ENCODE measurements around the gene ALPK3. TPM values are rescaled to one million over a fixed set of nuclear protein-coding genes. Genes with fewer than 3 reads are reported as not detected.

Gene ALPK3
- total and polyA plus RNA-seq, 4 donors, result 6.8 to 86.8 (median 44.1) TPM

DNA sequence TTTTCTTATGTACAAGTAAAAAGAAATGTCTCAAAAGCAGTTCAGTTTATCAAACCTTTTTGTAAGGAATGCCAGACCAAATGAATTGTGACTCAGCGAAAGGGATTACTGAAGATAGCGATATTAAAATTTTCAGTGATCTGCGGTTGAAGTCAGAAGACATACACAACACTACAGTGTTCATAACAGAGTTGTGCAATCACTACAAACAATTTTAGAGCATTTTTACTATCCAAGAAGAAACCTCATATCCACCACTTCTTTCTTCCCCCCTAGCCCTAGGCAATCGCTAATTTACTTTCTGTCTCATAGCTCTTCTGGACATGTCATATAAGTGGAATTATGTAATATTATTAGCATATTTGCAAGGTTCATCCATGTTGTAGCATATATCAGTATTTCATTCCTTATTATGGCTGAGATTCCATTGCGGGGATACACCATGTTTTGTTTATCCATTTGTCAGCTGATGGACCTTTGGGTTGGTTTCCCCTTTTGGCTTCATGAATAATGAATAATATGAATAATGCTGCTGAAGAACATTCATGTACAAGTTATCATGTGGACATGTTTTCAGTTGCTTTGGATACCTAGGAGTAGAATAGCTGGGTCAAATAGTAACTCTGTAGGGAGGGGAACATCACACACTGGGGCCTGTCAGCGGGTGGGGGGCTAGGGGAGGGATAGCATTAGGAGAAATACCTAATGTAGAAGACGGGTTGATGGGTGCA is 23.6 kb upstream of the ALPK3 start:
- 94 to 96% methylated on average over 7 of the region's 7 CpGs for WGBS, 2 donors
- Histone ChIP-seq H3K27me3 (ENCODE audit: control insufficient read depth in 1 of 2, insufficient read depth in 2 of 2, low read length in 1 of 2) (no peaks in the 10 kb centered on the region), H3K4me1 (ENCODE audit: control insufficient read depth in 1 of 2, insufficient read depth in 2 of 2, low read length in 2 of 2) (no peaks in the 10 kb centered on the region), H3K27ac (ENCODE audit: low read depth in 1 of 2, low read length in 2 of 2) (no peak overlapping the region), H3K36me3 (ENCODE audit: control insufficient read depth in 1 of 2, insufficient read depth in 2 of 2, low read length in 1 of 2) (peaks cover 0 to 4% of the 10 kb centered on the region in 2 donors), H3K9me3 (ENCODE audit: control insufficient read depth, low read length) (no peaks in the 10 kb centered on the region), H3K4me3 (ENCODE audit: low read length in 2 of 2) (no peak overlapping the region)
- ATAC-seq (ENCODE audit: low FRiP score) (no peak), DNase-seq (no peak)
- intact Hi-C loops (cut with DNase I), result no loop called here

DNA sequence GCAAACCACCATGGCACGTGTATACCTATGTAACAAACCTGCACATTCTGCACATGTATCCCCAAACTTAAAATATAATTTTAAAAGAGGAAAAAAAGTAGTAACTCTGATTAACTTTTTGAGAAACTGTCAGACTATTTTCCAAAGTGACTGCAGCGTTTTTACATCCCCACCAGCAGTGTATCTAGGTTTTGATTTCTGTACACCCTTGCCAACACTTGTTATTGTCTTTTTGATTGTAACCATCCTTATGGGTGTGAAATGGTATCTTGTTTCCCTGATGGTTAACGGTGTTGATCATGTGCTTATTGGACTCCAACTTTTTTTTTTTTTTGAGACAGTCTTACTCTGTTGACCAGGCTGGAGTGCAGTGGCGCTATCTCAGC is 23.0 kb upstream of the ALPK3 start:
- no peaks in the 10 kb centered on the region for H3K27me3 ChIP-seq (ENCODE audit: control insufficient read depth in 1 of 2, insufficient read depth in 2 of 2, low read length in 1 of 2)
- 91 to 93% methylated on average over 4 of the region's 4 CpGs for WGBS, 2 donors
- no peaks in the 10 kb centered on the region for H3K4me1 ChIP-seq (ENCODE audit: control insufficient read depth in 1 of 2, insufficient read depth in 2 of 2, low read length in 2 of 2)
- ATAC-seq (ENCODE audit: low FRiP score) (no peak), DNase-seq (no peak)
- H3K27ac ChIP-seq (ENCODE audit: low read depth in 1 of 2, low read length in 2 of 2), result no peak overlapping the region
- H3K36me3 ChIP-seq (ENCODE audit: control insufficient read depth in 1 of 2, insufficient read depth in 2 of 2, low read length in 1 of 2), result peaks cover 0 to 4% of the 10 kb centered on the region in 2 donors
- H3K9me3 ChIP-seq (ENCODE audit: control insufficient read depth, low read length), result no peaks in the 10 kb centered on the region
- H3K4me3 ChIP-seq (ENCODE audit: low read length in 2 of 2), result no peak overlapping the region
- intact Hi-C loops (cut with DNase I), result no loop called here

DNA sequence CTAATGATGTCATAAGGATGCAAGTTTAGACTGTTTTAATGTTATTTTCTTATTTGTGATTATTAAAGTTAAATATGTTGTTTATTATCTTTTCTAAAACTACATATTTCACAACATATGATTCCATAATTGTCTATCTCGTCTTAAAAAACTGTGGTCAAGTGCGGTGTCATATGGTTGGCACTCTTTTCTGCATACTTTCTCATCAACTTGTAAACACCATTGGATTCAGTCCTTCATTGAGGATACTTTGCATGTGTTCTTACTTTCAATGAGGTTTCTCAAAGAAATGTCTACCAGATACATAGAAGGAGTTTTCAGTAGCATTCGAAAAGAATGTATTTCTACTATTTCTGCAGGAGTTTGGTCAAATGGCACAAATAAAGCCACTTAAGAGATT is 22.0 kb upstream of the ALPK3 start:
- Histone ChIP-seq H3K9me3 (ENCODE audit: control insufficient read depth, low read length) (no peaks in the 10 kb centered on the region), H3K4me3 (ENCODE audit: low read length in 2 of 2) (no peak overlapping the region), H3K27me3 (ENCODE audit: control insufficient read depth in 1 of 2, insufficient read depth in 2 of 2, low read length in 1 of 2) (no peaks in the 10 kb centered on the region), H3K27ac (ENCODE audit: low read depth in 1 of 2, low read length in 2 of 2) (no peak overlapping the region), H3K36me3 (ENCODE audit: control insufficient read depth in 1 of 2, insufficient read depth in 2 of 2, low read length in 1 of 2) (peaks cover 0 to 4% of the 10 kb centered on the region in 2 donors), H3K4me1 (ENCODE audit: control insufficient read depth in 1 of 2, insufficient read depth in 2 of 2, low read length in 2 of 2) (no peaks in the 10 kb centered on the region)
- intact Hi-C loops (cut with DNase I), result no loop called here
- WGBS, 2 donors, result 85 to 90% methylated on average over 3 of the region's 3 CpGs
- no peak for ATAC-seq (ENCODE audit: low FRiP score)
- no peak for DNase-seq

DNA sequence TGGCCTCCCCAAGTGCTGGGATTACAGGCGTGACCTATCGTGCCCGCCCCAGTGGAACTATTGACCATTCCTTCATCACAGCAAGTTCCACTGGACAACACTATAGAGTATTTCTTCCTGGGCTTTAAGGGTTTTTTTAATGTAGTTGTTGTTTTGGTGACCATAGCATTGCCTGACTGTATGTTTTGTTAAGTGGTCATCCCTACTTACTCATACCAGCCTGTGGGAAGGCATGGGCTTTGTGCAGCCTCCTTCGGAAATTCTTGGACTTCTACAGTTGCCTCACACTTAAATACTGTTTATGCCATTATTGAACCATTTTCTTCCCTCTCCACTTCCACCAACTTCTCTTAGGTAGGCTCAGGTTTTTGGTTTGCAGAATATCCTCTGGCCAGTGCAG is 19.9 kb upstream of the ALPK3 start:
- Histone ChIP-seq H3K4me1 (ENCODE audit: control insufficient read depth in 1 of 2, insufficient read depth in 2 of 2, low read length in 2 of 2) (no peaks in the 10 kb centered on the region), H3K27ac (ENCODE audit: low read depth in 1 of 2, low read length in 2 of 2) (no peak overlapping the region), H3K36me3 (ENCODE audit: control insufficient read depth in 1 of 2, insufficient read depth in 2 of 2, low read length in 1 of 2) (peaks cover 0 to 6% of the 10 kb centered on the region in 2 donors), H3K9me3 (ENCODE audit: control insufficient read depth, low read length) (no peaks in the 10 kb centered on the region), H3K4me3 (ENCODE audit: low read length in 2 of 2) (no peak overlapping the region), H3K27me3 (ENCODE audit: control insufficient read depth in 1 of 2, insufficient read depth in 2 of 2, low read length in 1 of 2) (no peaks in the 10 kb centered on the region)
- WGBS, 2 donors, result 89 to 90% methylated on average over 4 of the region's 4 CpGs
- intact Hi-C loops (cut with DNase I), result no loop called here
- DNase-seq (no peak), ATAC-seq (ENCODE audit: low FRiP score) (no peak)

DNA sequence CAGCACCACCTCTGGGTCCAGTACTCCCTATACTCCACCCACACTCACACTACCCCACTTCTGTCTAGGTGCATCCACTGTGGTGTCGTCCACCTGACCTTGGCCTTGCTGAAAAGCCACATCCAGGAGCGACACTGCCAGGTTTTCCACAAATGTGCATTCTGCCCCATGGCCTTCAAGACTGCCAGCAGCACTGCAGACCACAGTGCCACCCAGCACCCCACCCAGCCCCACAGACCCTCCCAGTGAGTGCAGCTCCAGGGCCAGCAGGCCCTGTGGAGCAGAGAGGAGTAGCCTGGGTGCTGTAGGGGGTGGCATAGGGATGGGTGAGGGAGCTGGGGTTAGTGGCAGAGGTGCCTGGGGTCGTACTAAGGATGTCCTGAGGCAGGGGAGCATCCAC is 19.4 kb upstream of the ALPK3 start:
- 94% methylated on average over 3 of the region's 3 CpGs for whole genome bisulfite sequencing, 2 donors
- Histone ChIP-seq H3K9me3 (ENCODE audit: control insufficient read depth, low read length) (no peaks in the 10 kb centered on the region), H3K4me1 (ENCODE audit: control insufficient read depth in 1 of 2, insufficient read depth in 2 of 2, low read length in 2 of 2) (no peaks in the 10 kb centered on the region), H3K4me3 (ENCODE audit: low read length in 2 of 2) (no peak overlapping the region), H3K27ac (ENCODE audit: low read depth in 1 of 2, low read length in 2 of 2) (no peak overlapping the region), H3K27me3 (ENCODE audit: control insufficient read depth in 1 of 2, insufficient read depth in 2 of 2, low read length in 1 of 2) (no peaks in the 10 kb centered on the region), H3K36me3 (ENCODE audit: control insufficient read depth in 1 of 2, insufficient read depth in 2 of 2, low read length in 1 of 2) (peaks cover 0 to 6% of the 10 kb centered on the region in 2 donors)
- DNase-seq, result no peak
- ATAC-seq (ENCODE audit: low FRiP score), result no peak
- intact Hi-C loops (cut with DNase I), result no loop called here

DNA sequence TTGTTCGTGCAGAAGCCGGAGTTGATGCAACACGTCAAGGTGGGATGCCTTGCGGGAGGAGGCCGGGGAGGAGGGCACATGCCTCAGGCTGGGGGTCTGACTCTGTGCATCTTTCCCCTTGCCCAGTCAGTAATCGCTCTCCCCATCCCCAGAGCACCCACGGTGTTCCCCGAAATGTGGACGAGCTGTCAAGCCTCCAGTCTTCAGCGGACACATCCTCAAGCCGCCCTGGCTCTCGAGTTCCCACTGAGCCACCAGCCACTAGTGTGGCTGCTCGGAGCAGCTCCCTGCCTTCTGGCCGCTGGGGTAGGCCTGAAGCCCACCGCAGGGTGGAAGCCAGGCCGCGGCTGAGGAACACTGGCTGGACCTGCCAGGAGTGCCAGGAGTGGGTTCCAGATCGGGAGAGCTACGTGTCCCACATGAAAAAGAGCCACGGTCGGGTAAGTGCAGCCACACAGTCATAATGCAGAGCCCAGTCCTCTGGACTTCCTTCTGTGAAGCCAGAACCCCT is 18.7 kb upstream of the ALPK3 start:
- Histone ChIP-seq H3K4me3 (ENCODE audit: low read length in 2 of 2) (no peak overlapping the region), H3K27me3 (ENCODE audit: control insufficient read depth in 1 of 2, insufficient read depth in 2 of 2, low read length in 1 of 2) (no peaks in the 10 kb centered on the region), H3K36me3 (ENCODE audit: control insufficient read depth in 1 of 2, insufficient read depth in 2 of 2, low read length in 1 of 2) (peaks cover 0 to 6% of the 10 kb centered on the region in 2 donors), H3K9me3 (ENCODE audit: control insufficient read depth, low read length) (no peaks in the 10 kb centered on the region), H3K4me1 (ENCODE audit: control insufficient read depth in 1 of 2, insufficient read depth in 2 of 2, low read length in 2 of 2) (no peaks in the 10 kb centered on the region), H3K27ac (ENCODE audit: low read depth in 1 of 2, low read length in 2 of 2) (no peak overlapping the region)
- WGBS, 2 donors, result 93 to 94% methylated on average over 21 of the region's 21 CpGs
- intact Hi-C loops (cut with DNase I), result no loop called here
- DNase-seq (no peak), ATAC-seq (ENCODE audit: low FRiP score) (no peak)

DNA sequence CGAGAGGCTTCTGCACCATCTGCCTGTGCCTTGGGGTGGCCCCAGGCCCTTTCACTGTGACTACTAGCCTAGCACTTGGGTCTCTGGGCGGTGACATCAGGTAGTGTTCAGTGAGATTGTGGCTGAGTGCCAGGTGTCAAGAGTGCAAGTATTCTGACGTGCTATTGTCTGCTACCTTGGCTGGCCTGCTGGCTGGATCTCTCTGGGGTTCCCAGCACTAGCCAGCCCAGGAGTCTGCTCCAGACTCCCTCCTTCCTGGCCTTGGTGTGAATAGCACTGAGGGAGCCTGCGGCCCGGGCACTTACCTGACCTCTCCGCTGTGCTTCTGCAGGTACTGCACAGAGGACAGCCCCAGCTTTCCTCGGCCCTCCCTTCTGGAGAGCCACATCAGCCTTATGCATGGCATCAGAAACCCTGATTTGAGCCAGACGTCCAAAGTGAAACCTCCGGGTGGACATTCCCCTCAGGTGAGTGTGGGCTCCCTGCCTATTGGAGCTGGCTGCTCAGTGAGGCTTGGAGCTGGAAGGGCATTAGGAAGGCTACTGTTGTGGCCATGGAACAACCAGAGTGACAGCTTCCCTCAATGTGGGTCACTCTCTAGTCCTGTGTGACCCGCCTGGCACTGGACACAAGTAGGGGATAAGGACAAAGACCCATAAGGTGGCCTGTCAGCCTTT is 17.5 kb upstream of the ALPK3 start:
- 84% methylated on average over 10 of the region's 10 CpGs for WGBS, 2 donors
- intact Hi-C loops (cut with DNase I), result no loop called here
- Histone ChIP-seq H3K36me3 (ENCODE audit: control insufficient read depth in 1 of 2, insufficient read depth in 2 of 2, low read length in 1 of 2) (peaks cover 0 to 10% of the 10 kb centered on the region in 2 donors), H3K27ac (ENCODE audit: low read depth in 1 of 2, low read length in 2 of 2) (no peak overlapping the region), H3K4me1 (ENCODE audit: control insufficient read depth in 1 of 2, insufficient read depth in 2 of 2, low read length in 2 of 2) (no peaks in the 10 kb centered on the region), H3K4me3 (ENCODE audit: low read length in 2 of 2) (no peak overlapping the region), H3K9me3 (ENCODE audit: control insufficient read depth, low read length) (no peaks in the 10 kb centered on the region), H3K27me3 (ENCODE audit: control insufficient read depth in 1 of 2, insufficient read depth in 2 of 2, low read length in 1 of 2) (no peaks in the 10 kb centered on the region)
- DNase-seq (no peak), ATAC-seq (ENCODE audit: low FRiP score) (no peak)

DNA sequence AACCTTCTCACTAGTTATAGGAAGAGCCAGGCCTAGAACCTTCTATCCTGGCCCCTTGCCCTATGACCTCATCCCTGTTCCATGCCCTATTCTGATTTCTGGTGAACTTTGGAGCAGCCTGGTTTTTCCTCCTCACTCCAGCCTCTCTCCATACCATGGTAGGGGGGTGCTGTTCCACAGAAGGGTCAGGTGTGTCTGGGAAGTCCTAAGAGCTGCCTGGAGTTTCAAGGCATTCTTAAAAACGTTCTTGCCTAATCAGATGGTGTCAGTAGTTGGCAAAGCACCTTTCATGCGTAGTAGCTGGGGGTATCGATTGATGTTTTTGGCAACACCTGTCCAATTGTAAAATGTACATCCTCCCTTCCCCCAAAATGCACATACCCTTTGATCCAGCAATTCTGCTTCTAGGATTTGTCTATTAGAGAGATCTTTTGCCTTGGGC is 16.8 kb upstream of the ALPK3 start:
- H3K27me3 ChIP-seq (ENCODE audit: control insufficient read depth in 1 of 2, insufficient read depth in 2 of 2, low read length in 1 of 2), result no peaks in the 10 kb centered on the region
- no peak overlapping the region for H3K4me3 ChIP-seq (ENCODE audit: low read length in 2 of 2)
- H3K4me1 ChIP-seq (ENCODE audit: control insufficient read depth in 1 of 2, insufficient read depth in 2 of 2, low read length in 2 of 2), result no peaks in the 10 kb centered on the region
- WGBS, 2 donors, result 71 to 73% methylated on average over 3 of the region's 3 CpGs
- no peak overlapping the region for H3K27ac ChIP-seq (ENCODE audit: low read depth in 1 of 2, low read length in 2 of 2)
- intact Hi-C loops (cut with DNase I), result no loop called here
- peaks cover 2 to 13% of the 10 kb centered on the region in 2 donors for H3K36me3 ChIP-seq (ENCODE audit: control insufficient read depth in 1 of 2, insufficient read depth in 2 of 2, low read length in 1 of 2)
- no peak for ATAC-seq (ENCODE audit: low FRiP score)
- H3K9me3 ChIP-seq (ENCODE audit: control insufficient read depth, low read length), result no peaks in the 10 kb centered on the region
- no peak for DNase-seq
